GM21723 (cell line): ENCODE data around the gene MCCC2.
"Not testable (repeated sequence)": the region's sequence is repeated elsewhere in the genome, so short reads cannot be mapped to it uniquely, and the experiment has no call there.

ENCODE experiments used
- ATAC-seq: cut with Tn5 transposase; IDR thresholded peaks from one replicate; pipeline ENCODE4 v1.9.1; 2021; ENCODE audit warnings: mild to moderate bottlenecking, moderate library complexity; ENCODE audit not compliant: unreplicated experiment

MCCC2 gene

DNA sequence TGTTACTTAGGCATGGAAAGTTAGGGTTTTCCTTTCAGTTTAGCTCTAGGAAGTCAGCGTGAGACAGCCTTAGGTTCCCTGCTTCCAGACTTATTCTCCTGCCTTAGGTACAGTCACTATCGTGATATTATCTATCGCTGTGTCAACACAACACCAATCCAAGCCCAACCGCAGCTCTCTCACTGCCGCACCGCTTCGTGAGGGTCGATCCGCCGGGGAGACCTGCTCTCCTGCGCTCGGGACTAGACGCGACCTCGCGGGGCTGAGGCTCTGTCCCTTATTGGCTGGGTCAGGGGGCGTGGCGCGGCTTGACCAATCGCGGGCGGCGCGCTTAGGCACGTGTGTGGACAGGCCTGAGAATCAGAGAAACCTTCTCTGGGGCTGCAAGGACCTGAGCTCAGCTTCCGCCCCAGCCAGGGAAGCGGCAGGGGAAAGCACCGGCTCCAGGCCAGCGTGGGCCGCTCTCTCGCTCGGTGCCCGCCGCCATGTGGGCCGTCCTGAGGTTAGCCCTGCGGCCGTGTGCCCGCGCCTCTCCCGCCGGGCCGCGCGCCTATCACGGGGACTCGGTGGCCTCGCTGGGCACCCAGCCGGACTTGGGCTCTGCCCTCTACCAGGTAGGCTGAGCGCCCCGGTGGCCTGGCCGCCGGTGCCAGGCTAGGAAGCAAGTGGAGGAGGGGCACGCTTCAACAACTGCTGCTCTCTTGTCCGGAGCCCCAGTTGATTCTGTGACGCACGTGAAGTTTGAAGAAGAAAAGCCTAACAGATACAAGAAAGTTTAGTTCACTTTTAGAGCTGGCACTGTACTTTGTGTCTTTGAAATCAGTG is at the start of gene MCCC2:
TSS of gene MCCC2 (plus strand) at position 400 of the 825 bp plus-strand sequence. CDS start at position 486, 86 bp downstream.
- peak; percentile 99 for ATAC-seq

GRCh38 chr5:71537687-71538086 is 49.5 kb upstream of the MCCC2 start:
- no peak for ATAC-seq

DNA sequence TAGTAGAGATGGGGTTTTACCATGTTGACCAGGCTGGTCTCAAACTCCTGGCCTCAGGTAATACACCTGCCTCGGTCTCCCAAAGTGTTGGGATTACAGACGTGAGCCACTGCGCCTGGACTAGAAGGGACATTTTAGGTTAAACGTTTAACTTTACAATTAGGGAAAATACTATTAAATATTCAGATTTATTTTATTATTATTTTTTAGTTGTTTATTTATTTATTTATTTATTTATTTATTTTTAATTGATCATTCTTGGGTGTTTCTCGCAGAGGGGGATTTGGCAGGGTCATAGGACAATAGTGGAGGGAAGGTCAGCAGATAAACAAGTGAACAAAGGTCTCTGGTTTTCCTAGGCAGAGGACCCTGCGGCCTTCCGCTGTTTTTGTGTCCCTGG is 36.3 kb upstream of the MCCC2 start:
- ATAC-seq, result not testable (repeated sequence)

GRCh38 chr5:71551582-71551981 is 35.6 kb upstream of the MCCC2 start:
- ATAC-seq, result not testable (repeated sequence)

DNA sequence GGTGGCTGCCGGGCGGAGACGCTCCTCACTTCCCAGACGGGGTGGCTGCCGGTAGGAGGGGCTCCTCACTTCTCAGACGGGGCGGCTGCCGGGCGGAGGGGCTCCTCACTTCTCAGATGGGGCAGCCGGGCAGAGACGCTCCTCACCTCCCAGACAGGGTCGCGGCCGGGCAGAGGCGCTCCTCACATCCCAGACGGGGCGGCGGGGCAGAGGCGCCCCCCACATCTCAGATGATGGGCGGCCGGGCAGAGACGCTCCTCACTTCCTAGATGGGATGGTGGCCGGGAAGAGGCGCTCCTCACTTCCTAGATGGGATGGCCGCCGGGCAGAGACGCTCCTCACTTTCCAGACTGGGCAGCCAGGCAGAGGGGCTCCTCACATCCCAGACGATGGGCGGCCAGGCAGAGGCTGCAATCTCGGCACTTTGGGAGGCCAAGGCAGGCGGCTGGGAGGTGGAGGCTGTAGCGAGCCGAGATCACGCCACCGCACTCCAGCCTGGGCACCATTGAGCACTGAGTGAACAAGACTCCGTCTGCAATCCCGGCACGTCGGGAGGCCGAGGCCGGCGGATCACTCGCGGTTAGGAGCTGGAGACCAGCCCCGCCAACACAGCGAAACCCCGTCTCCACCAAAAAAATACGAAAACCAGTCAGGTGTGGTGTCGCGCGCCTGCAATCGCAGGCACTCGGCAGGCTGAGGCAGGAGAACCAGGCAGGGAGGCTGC is 35.0 kb upstream of the MCCC2 start:
- ATAC-seq, result not testable (repeated sequence)

DNA sequence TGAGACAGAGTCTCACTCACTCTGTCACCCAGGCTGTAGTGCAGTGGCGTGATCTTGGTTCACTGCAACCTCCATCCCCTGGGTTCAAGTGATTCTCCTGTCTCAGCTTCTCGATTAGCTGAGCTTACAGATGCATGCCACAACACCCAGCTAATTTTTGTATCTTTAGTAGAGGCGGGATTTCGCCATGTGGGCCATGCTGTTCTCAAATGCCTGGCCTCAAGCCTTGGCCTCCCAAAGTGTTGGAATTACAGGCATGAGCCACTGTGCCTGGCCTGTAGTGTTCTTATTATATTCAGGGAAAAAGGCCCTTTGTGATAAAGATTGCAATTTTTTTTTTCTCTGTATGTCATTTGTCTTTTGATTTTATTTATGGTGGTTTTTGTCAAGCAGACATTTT is 24.0 kb upstream of the MCCC2 start:
- ATAC-seq, result no peak

DNA sequence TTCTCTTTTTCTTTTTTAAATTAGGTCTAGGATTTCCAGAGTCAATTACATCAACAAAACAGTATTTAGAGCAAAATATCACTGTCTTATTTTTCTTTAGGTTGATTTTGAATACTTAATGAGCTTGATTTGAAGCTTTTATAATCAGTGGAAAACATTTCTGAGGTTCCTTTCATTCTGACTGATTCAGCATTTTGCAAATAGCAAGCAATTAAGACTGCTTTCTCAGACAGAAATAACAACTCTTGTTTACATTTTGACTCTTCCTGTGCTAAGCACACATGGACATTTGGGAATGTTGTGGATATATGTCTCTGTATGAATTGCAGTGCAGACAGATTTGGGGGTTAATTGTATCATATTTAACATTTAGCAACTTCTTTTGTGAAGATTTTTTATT is 22.2 kb upstream of the MCCC2 start:
- no peak for ATAC-seq

GRCh38 chr5:71569748-71570509 is 17.2 kb upstream of the MCCC2 start:
- no peak for ATAC-seq

- not testable (repeated sequence) for ATAC-seq
These were observed 15.3 kb upstream of the MCCC2 start for GRCh38 chr5:71571811-71572210.

DNA sequence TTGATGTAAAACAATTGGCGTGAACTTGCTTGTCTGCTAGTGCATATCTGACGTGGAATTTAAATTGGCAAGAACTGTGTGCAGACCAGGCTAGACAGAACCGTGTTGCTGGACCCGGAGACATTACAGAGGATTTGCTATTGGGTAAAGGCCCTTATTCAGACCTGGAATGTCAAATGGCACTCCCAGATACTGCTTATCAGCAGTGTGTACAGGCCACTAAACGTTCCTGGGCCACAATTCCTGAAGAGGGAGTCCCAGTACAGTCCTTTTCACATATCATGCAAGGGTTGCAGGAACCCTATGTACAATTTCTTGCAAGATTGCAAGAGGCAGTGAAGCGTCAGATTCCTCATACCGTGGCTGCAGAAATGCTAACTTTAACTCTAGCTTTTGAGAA is 13.5 kb upstream of the MCCC2 start:
- ATAC-seq, result no peak

DNA sequence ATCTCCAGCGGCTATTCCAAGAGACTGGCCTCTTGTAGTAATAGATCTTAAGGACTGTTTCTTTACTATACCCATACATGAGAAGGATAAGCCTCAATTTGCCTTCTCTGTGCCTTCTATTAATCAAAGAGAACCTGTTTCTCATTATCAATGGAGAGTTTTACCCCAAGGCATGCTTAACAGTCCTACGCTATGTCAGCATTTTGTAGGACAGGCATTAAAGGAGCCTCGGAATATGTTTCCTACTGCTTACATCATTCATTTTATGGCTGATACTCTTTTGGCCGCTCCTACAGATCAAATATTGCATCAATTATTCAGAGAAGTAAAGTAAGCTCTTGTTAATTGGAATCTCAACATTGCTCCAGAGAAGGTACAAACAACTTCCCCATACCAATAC is 11.6 kb upstream of the MCCC2 start:
- ATAC-seq, result not testable (repeated sequence)

DNA sequence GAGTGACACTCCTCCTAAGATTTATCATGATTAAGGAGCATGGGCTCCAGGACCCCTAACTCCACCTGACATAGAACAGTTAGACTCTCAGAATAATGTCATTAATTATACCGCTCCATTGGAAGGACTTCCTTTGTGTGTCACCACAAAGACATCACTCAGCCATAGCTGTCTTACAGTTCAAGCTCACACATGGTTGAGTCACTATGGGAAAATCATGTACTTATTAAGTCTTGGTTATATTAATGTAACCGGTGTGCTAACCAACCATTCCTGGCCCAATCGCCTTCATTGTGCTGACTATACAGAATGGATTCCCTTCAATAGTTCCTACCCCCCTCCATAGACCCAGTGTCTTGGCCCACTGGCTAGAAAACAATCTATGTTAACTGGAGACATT is 10.9 kb upstream of the MCCC2 start:
- ATAC-seq, result no peak

- not testable (repeated sequence) for ATAC-seq
These were observed 9.3 kb upstream of the MCCC2 start for GRCh38 chr5:71577839-71578238.

GRCh38 chr5:71582945-71583584 is 4.1 kb upstream of the MCCC2 start:
- ATAC-seq, result no peak

GRCh38 chr5:71586052-71586940 is 844 bp upstream of the MCCC2 start:
- ATAC-seq, result no peak

- ATAC-seq, result peak; percentile 11
These were observed 809 bp downstream of the MCCC2 start for GRCh38 chr5:71587766-71588532.

DNA sequence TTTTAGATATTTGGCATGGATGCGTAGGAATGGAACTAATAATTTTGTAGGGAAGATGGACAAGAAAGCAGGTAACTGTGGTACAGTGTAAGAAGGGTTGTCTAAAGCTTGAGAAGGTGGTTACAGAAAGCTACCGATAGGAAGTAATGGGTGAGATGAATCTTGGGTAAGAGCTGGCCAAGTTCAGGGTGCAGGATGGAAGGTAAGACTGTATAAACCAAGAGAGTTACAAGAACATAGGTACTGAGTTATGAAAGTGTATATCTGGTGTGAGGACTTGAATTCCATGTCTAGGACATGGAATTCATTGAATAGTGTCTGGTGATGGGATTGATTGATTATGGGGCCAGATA is 1.4 kb downstream of the MCCC2 start:
- no peak for ATAC-seq

GRCh38 chr5:71589903-71590302 is 2.8 kb downstream of the MCCC2 start:
- no peak for ATAC-seq

- no peak for ATAC-seq
These were observed 4.0 kb downstream of the MCCC2 start for GRCh38 chr5:71591100-71591499.
